ENCODE results near the gene KRT83.

- no peak for TF ChIP-seq CTCF (IDR thresholded peaks at IDR 0.05)
- no peak for TF ChIP-seq POLR2A (IDR thresholded peaks at IDR 0.05)
Observed at GRCh38 chr12:52333321-52333720, 12.1 kb upstream of the KRT83 start.

Measured in suprapubic skin (tissue), 3 donors.